A673 (cell line): Measurements from ENCODE around the gene ABCA10.

Experiments
- CTCF ChIP-seq: fragments of 300-800, 200-600 bp; sonication (generic); conservative IDR thresholded peaks from 2 replicates; pipeline ENCODE4 v1.5.1; 2017; ENCODE audit warnings: low read depth, mild to moderate bottlenecking, antibody characterized with exemption, low read length, moderate library complexity, mixed read lengths
- EZH2 ChIP-seq: fragments of 200-600 bp; sonication (generic); IDR thresholded peaks from 2 replicates; pipeline ENCODE4 v1.6.1; 2017; ENCODE audit warnings: borderline replicate concordance, low read depth, mild to moderate bottlenecking, mixed read lengths, antibody characterized with exemption, low read length; ENCODE audit not compliant: poor library complexity, severe bottlenecking

GRCh38 chr17:69147460-69147859 lies 81.2 kb downstream of the ABCA10 start:
- TF ChIP-seq EZH2: no peak
- no peak for TF ChIP-seq CTCF
